ENCODE data around the gene CRLF1.

Gene CRLF1

DNA sequence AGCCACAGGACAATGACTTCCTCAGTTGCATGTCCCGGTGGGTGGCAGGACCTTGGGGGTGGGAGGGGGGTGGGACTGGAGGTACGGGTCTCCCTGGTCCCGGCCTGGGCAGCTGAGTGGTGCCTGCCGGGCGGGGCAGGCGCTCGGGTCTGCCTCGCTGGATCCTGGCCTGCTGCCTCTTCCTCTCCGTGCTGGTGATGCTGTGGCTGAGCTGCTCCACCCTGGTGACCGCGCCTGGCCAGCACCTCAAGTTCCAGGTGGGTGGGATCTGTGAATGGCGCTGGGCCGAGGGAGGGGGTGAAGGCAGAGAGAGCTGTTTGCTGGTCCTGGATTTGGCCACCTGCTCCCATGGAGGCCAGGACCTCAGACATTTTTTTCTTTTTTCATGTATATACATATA is 11.6 kb upstream of the CRLF1 start:
- no peak for TF ChIP-seq CTCF (IDR thresholded peaks at IDR 0.05; ENCODE audit: low read depth, low read length)
- H3K4me3 ChIP-seq (ENCODE audit: low read depth, low read length) = no peak overlapping the region

GRCh38 chr19:18617562-18617961 is 11.0 kb upstream of the CRLF1 start:
- no peak overlapping the region for H3K4me3 ChIP-seq (ENCODE audit: low read depth, low read length)
- no peak for TF ChIP-seq CTCF (IDR thresholded peaks at IDR 0.05; ENCODE audit: low read depth, low read length)

GRCh38 chr19:18616023-18616422 is 9.4 kb upstream of the CRLF1 start:
- H3K4me3 ChIP-seq (ENCODE audit: low read depth, low read length) = no peak overlapping the region
- no peak for TF ChIP-seq CTCF (IDR thresholded peaks at IDR 0.05; ENCODE audit: low read depth, low read length)

DNA sequence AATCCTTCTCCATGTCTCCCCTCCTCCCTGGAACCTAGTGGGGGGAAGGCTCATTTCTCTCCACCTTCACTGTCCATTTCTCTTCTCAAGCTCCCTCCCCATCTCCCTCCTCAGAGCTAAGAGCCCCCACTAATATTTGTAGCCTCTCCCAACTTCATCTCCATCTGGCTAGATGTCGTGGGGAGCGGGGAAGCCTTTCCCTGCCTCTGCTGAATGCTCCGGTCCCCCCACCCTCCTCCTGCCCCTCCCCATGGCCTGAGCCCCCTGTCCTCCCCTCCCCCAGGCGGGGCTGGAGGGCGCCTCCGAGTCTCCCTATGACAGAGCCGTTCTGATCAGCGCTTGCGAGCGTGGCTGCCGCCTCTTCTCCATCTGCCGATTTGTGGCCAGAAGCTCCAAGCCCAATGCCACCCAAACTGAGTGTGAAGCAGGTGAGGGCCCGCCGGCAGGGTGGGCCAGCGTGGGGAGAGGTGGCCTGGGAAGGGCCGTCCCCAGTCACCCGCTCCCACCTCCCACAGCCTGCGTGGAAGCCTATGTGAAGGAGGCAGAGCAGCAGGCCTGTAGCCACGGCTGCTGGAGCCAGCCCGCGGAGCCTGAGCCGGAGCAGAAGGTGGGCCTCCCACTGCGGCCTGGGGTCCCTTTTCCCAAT is 7.1 kb upstream of the CRLF1 start:
- no peak overlapping the region for H3K4me3 ChIP-seq (ENCODE audit: low read depth, low read length)
- TF ChIP-seq CTCF (IDR thresholded peaks at IDR 0.05; ENCODE audit: low read depth, low read length) = no peak

DNA sequence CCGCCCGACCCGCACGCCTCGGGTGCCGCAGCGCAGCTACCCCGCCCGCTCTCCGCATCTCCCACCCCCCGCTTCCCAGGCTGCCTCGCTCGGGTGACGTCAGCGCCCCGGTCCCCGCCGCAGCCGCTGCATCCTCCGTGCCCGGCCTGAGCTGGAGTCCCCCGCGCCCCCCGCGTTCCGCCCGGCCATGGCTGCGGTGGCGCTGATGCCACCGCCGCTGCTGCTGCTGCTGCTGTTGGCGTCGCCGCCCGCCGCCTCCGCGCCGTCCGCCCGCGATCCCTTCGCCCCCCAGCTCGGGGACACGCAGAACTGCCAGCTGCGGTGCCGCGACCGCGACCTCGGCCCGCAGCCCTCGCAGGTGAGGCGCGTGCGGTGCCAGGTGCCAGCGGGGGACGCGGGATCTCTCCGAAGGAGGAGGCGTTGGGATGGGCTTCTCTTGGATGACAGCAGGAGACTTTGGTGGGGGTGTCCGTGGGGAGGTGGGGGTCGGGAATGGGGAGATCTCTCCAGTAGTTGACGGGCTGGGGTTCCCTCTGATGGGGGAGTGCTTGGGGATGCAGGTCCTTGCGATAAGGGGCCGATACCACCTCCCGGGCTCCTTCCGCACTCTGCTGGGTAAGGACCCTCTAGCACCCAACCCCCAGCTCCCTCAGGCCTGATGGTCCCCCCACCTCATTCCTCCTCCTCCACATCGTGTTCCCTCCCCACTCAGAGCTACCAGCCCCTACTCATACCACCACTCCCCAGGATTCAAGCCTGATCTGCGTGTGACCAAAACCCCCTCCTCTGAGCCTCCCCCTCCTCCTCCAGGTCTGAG is 6.4 kb upstream of the CRLF1 start, which contains the start of gene TMEM59L:
TSS of gene TMEM59L (plus strand) at position 99 of the 817 bp plus-strand sequence. CDS start at position 188, 89 bp downstream.
- H3K4me3 ChIP-seq (ENCODE audit: low read depth, low read length) = peak within 1 kb of the TSS; percentile 53
- TF ChIP-seq CTCF (IDR thresholded peaks at IDR 0.05; ENCODE audit: low read depth, low read length) = no peak

GRCh38 chr19:18612051-18612771 is 5.6 kb upstream of the CRLF1 start:
- H3K4me3 ChIP-seq (ENCODE audit: low read depth, low read length) = peak overlapping the region; percentile 53
- TF ChIP-seq CTCF (IDR thresholded peaks at IDR 0.05; ENCODE audit: low read depth, low read length) = no peak
